ENCODE measurements around the gene IP6K3.

The IP6K3 gene

GRCh38 chr6:33683576-33684427 is 62.9 kb downstream of the IP6K3 start:
- no peak overlapping the region for H3K27ac ChIP-seq

GRCh38 chr6:33683051-33683571 is 63.6 kb downstream of the IP6K3 start:
- Histone ChIP-seq H3K9me3 (ENCODE audit: low read depth, low read length) (no peaks in the 10 kb centered on the region), H3K36me3 (ENCODE audit: insufficient read depth, low read length) (peaks cover 53% of the 10 kb centered on the region; the same call in 1 of the 2 replicates), H3K4me3 (no peak overlapping the region), H3K9ac (ENCODE audit: insufficient read length) (no peak overlapping the region), H3K27ac (no peak overlapping the region)
- no peak for DNase-seq (ENCODE audit: low read depth, low spot score)
- TF ChIP-seq FOXP2 (optimal IDR thresholded peaks at IDR 0.05; ENCODE audit: control extremely low read depth, extremely low read length, insufficient read depth) (no peak), EZH2 (IDR thresholded peaks at IDR 0.05) (no peak), POLR2AphosphoS5 (IDR thresholded peaks at IDR 0.05; ENCODE audit: borderline replicate concordance, low read depth, low read length) (no peak)

More at GRCh38 chr6:33683576-33684427, 62.9 kb downstream of the IP6K3 start:
- Histone ChIP-seq H3K4me3 (no peak overlapping the region), H3K36me3 (ENCODE audit: insufficient read depth, low read length) (peaks cover 52% of the 10 kb centered on the region; the same call in 1 of the 2 replicates), H3K9ac (ENCODE audit: insufficient read length) (no peak overlapping the region), H3K9me3 (ENCODE audit: low read depth, low read length) (no peaks in the 10 kb centered on the region)
- TF ChIP-seq EZH2 (IDR thresholded peaks at IDR 0.05): no peak
- no peak for TF ChIP-seq FOXP2 (optimal IDR thresholded peaks at IDR 0.05; ENCODE audit: control extremely low read depth, extremely low read length, insufficient read depth)
- TF ChIP-seq POLR2AphosphoS5 (IDR thresholded peaks at IDR 0.05; ENCODE audit: borderline replicate concordance, low read depth, low read length): no peak
- DNase-seq (ENCODE audit: low read depth, low spot score): no peak

DNA sequence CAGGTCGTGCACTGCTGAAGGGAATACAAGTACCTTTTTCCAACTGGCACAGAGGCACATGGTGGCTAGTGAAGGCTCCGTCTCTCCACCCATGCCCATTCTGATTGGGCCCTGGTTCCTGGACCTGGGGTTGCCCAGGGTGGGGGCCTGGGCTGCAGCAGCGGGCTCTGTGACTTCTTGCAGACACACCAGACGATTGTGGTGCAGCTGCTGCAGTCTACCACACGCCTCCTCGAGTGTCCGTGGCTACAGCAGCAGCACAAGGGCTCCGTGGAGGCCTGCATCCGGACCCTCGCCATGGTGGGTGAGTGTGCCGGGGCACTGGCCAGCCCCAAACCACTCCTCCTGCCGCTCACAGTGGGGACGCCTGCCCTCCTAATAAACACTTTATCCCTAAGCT is 64.4 kb downstream of the IP6K3 start:
- no peak overlapping the region for H3K9ac ChIP-seq (ENCODE audit: insufficient read length)
- no peak overlapping the region for H3K27ac ChIP-seq
- H3K4me3 ChIP-seq: no peak overlapping the region
- DNase-seq (ENCODE audit: low read depth, low spot score): no peak
- no peaks in the 10 kb centered on the region for H3K9me3 ChIP-seq (ENCODE audit: low read depth, low read length)
- no peak for TF ChIP-seq EZH2 (IDR thresholded peaks at IDR 0.05)
- TF ChIP-seq POLR2AphosphoS5 (IDR thresholded peaks at IDR 0.05; ENCODE audit: borderline replicate concordance, low read depth, low read length): no peak
- TF ChIP-seq FOXP2 (optimal IDR thresholded peaks at IDR 0.05; ENCODE audit: control extremely low read depth, extremely low read length, insufficient read depth): no peak
- peaks cover 57% of the 10 kb centered on the region; the same call in 1 of the 2 replicates for H3K36me3 ChIP-seq (ENCODE audit: insufficient read depth, low read length)

GRCh38 chr6:33679761-33680160 is 66.9 kb downstream of the IP6K3 start:
- Histone ChIP-seq H3K9ac (ENCODE audit: insufficient read length) (no peak overlapping the region), H3K36me3 (ENCODE audit: insufficient read depth, low read length) (peaks cover 46% of the 10 kb centered on the region; the same call in 1 of the 2 replicates)
- no peak for TF ChIP-seq EZH2 (IDR thresholded peaks at IDR 0.05)
- TF ChIP-seq POLR2AphosphoS5 (IDR thresholded peaks at IDR 0.05; ENCODE audit: borderline replicate concordance, low read depth, low read length): no peak
- no peak for TF ChIP-seq FOXP2 (optimal IDR thresholded peaks at IDR 0.05; ENCODE audit: control extremely low read depth, extremely low read length, insufficient read depth)

GRCh38 chr6:33678932-33679490 is 67.7 kb downstream of the IP6K3 start:
- H3K36me3 ChIP-seq (ENCODE audit: insufficient read depth, low read length): peaks cover 39% of the 10 kb centered on the region; the same call in 1 of the 2 replicates
- no peak overlapping the region for H3K9ac ChIP-seq (ENCODE audit: insufficient read length)
- no peak for TF ChIP-seq FOXP2 (optimal IDR thresholded peaks at IDR 0.05; ENCODE audit: control extremely low read depth, extremely low read length, insufficient read depth)
- no peak overlapping the region for H3K4me3 ChIP-seq
- H3K27ac ChIP-seq: no peak overlapping the region
- no peaks in the 10 kb centered on the region for H3K9me3 ChIP-seq (ENCODE audit: low read depth, low read length)
- no peak for DNase-seq (ENCODE audit: low read depth, low spot score)

More at GRCh38 chr6:33679761-33680160, 66.9 kb downstream of the IP6K3 start:
- Histone ChIP-seq H3K4me3 (no peak overlapping the region), H3K9me3 (ENCODE audit: low read depth, low read length) (no peaks in the 10 kb centered on the region), H3K27ac (no peak overlapping the region)
- no peak for DNase-seq (ENCODE audit: low read depth, low spot score)

DNA sequence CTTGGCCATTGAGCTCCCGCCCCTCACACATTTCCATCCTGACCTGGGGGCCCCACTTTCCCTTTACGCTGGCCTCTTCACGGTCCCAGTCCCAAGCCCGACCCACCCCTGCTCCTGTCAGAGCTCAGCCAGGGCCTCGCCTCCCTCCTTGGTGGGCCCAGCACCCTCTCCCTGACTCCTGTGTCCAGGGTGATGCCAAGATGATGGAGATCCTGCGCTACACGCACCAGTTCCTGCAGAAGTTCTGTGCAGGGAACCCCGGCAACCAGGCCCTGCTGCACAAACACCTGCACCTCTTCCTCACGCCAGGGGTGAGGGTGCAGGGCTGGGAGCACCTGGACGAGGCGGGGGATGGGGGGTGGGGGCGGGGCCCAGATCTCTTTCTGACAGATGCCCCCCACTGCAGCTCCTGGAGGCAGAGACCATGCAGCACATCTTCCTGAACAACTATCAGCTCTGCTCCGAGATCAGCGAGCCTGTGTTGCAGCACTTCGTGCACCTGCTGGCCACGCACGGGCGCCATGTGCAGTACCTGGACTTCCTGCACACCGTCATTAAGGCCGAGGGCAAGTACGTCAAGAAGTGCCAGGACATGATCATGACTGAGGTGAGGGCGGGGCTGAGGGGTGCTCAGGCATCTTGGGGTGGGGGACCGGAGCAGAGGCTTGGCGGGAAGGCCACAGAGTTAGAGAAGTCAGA is 68.3 kb downstream of the IP6K3 start:
- H3K9ac ChIP-seq (ENCODE audit: insufficient read length): no peak overlapping the region

DNA sequence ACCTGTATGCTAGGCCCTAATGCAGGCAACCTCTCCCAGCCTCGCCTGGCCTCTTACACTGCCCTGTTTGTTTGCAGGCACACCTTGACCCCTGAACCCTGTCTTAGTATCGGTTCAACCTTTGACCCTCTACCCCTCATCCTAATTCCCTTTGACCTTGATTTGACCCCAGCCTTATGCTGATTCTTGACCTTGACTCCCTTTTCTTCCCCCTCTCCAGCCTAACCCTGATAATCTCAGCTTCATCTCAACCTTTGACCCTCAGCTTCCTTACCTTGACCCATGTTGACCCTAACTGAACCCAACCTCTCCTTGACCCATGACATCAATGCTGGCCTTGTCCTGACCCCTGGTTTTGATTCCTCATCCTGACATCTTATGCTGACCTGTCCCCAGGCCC is 69.0 kb downstream of the IP6K3 start:
- Histone ChIP-seq H3K9me3 (ENCODE audit: low read depth, low read length) (no peaks in the 10 kb centered on the region), H3K36me3 (ENCODE audit: insufficient read depth, low read length) (peaks cover 33% of the 10 kb centered on the region; the same call in 1 of the 2 replicates), H3K9ac (ENCODE audit: insufficient read length) (no peak overlapping the region), H3K4me3 (no peak overlapping the region), H3K27ac (no peak overlapping the region)
- no peak for DNase-seq (ENCODE audit: low read depth, low spot score)
- TF ChIP-seq EZH2 (IDR thresholded peaks at IDR 0.05) (no peak), FOXP2 (optimal IDR thresholded peaks at IDR 0.05; ENCODE audit: control extremely low read depth, extremely low read length, insufficient read depth) (no peak)

More for the DNA sequence above, 68.3 kb downstream of the IP6K3 start:
- Histone ChIP-seq H3K9me3 (ENCODE audit: low read depth, low read length) (no peaks in the 10 kb centered on the region), H3K27ac (no peak overlapping the region), H3K36me3 (ENCODE audit: insufficient read depth, low read length) (peaks cover 36% of the 10 kb centered on the region; the same call in 1 of the 2 replicates), H3K4me3 (no peak overlapping the region)
- no peak for DNase-seq (ENCODE audit: low read depth, low spot score)
- TF ChIP-seq EZH2 (IDR thresholded peaks at IDR 0.05) (no peak), FOXP2 (optimal IDR thresholded peaks at IDR 0.05; ENCODE audit: control extremely low read depth, extremely low read length, insufficient read depth) (no peak), POLR2AphosphoS5 (IDR thresholded peaks at IDR 0.05; ENCODE audit: borderline replicate concordance, low read depth, low read length) (no peak)

DNA sequence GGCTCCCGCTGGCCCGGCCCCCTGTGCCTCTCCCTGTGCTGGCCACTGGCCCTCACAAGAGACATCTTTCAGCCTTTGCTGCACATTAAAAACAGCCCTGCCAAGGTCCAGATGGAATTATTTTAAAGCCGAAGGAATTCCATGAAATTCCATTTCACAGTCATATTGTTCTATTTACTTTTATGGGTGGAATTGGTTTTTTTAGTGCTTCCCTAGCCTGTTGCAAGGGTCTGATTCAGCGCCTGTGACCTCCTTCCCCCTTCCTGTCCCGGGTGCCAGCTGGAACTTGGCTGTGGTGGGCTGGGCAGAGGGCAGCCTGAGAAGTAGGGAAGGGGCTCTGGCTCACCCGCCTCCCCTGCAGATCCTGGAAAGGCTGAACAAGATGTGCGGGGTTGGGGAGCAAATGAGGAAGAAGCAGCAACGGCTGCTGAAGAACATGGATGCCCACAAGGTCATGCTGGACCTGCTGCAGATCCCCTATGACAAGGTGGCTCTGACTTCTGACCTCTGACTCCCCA is 69.5 kb downstream of the IP6K3 start:
- TF ChIP-seq FOXP2 (optimal IDR thresholded peaks at IDR 0.05; ENCODE audit: control extremely low read depth, extremely low read length, insufficient read depth) (no peak), EZH2 (IDR thresholded peaks at IDR 0.05) (no peak), POLR2AphosphoS5 (IDR thresholded peaks at IDR 0.05; ENCODE audit: borderline replicate concordance, low read depth, low read length) (no peak)
- DNase-seq (ENCODE audit: low read depth, low spot score): no peak
- H3K9ac ChIP-seq (ENCODE audit: insufficient read length): no peak overlapping the region
- H3K4me3 ChIP-seq: no peak overlapping the region
- H3K9me3 ChIP-seq (ENCODE audit: low read depth, low read length): no peaks in the 10 kb centered on the region
- H3K36me3 ChIP-seq (ENCODE audit: insufficient read depth, low read length): peaks cover 35% of the 10 kb centered on the region; the same call in 1 of the 2 replicates
- H3K27ac ChIP-seq: no peak overlapping the region
